Loucy (cell line): ENCODE measurements around the gene CDH4.

Experiments used
- H2AFZ ChIP-seq: fragments of 200-600 bp; sonication (generic); 2 replicates; pipeline ENCODE4 v1.6.0; 2016; ENCODE audit warnings: antibody characterized with exemption, mild to moderate bottlenecking, low read length, moderate library complexity
- H3F3A ChIP-seq: fragments of 200-600 bp; 2 replicates; pipeline ENCODE4 v1.6.0; 2016; ENCODE audit warnings: antibody characterized with exemption, low read depth, mild to moderate bottlenecking
- H3K27me3 ChIP-seq: fragments of 200-600 bp; sonication (generic); 2 replicates; pipeline ENCODE4 v1.6.1; 2014; ENCODE audit warnings: low read length, mild to moderate bottlenecking; ENCODE audit not compliant: insufficient read depth, poor library complexity, severe bottlenecking
- H3K36me3 ChIP-seq: fragments of 200-600 bp; sonication (generic); 2 replicates; pipeline ENCODE4 v1.6.1; 2016; ENCODE audit warnings: low read length; ENCODE audit not compliant: insufficient read depth
- H3K4me1 ChIP-seq: fragments of 200-600 bp; sonication (generic); 2 replicates; pipeline ENCODE4 v1.5.1; 2014; ENCODE audit warnings: low read length, mild to moderate bottlenecking; ENCODE audit not compliant: insufficient read depth, poor library complexity, severe bottlenecking
- H3K4me2 ChIP-seq: fragments of 200-600 bp; sonication (generic); 2 replicates; pipeline ENCODE4 v1.6.0; 2014; ENCODE audit warnings: antibody characterized with exemption, low read length, low read depth, mild to moderate bottlenecking; ENCODE audit not compliant: poor library complexity, severe bottlenecking
- H3K4me3 ChIP-seq: fragments of 200-600 bp; sonication (generic); 2 replicates; pipeline ENCODE4 v1.5.1; 2014; ENCODE audit warnings: low read length, mild to moderate bottlenecking, mixed read lengths; ENCODE audit not compliant: poor library complexity, severe bottlenecking
- H3K79me2 ChIP-seq: fragments of 200-600 bp; sonication (generic); 2 replicates; pipeline ENCODE4 v1.6.1; 2014; ENCODE audit warnings: low read length; ENCODE audit not compliant: insufficient read depth
- H3K9ac ChIP-seq: fragments of 200-600 bp; sonication (generic); 2 replicates; pipeline ENCODE4 v1.6.0; 2014; ENCODE audit warnings: mild to moderate bottlenecking, low read depth, low read length, moderate library complexity; ENCODE audit not compliant: poor library complexity, severe bottlenecking
- H3K9me2 ChIP-seq: fragments of 200-600 bp; sonication (generic); replicated peaks from 2 replicates; pipeline ENCODE4 v1.6.1; 2016; ENCODE audit warnings: low read depth, low read length, mixed read lengths
- H3K9me3 ChIP-seq: fragments of 200-600 bp; sonication (generic); 2 replicates; pipeline ENCODE4 v1.6.1; 2014; ENCODE audit warnings: mild to moderate bottlenecking, antibody characterized with exemption, low read length, low read depth; ENCODE audit not compliant: insufficient read depth
- H4K20me1 ChIP-seq: fragments of 200-600 bp; sonication (generic); 2 replicates; pipeline ENCODE4 v1.6.0; 2014; ENCODE audit warnings: antibody characterized with exemption, low read length, mild to moderate bottlenecking; ENCODE audit not compliant: insufficient read depth, poor library complexity, severe bottlenecking
- CTCF ChIP-seq: fragments of 200-600 bp; sonication (generic); conservative IDR thresholded peaks from 2 replicates; pipeline ENCODE4 v1.5.1; 2014; ENCODE audit warnings: mild to moderate bottlenecking, antibody characterized with exemption, low read length
- EZH2phosphoT487 ChIP-seq: fragments of 200-600 bp; IDR thresholded peaks from 2 replicates; pipeline ENCODE4 v1.6.1; 2018; ENCODE audit warnings: antibody characterized with exemption, mild to moderate bottlenecking, moderate library complexity, borderline replicate concordance

CDH4 gene

GRCh38 chr20:61369731-61370520 lies 117.9 kb downstream of the CDH4 start:
- H3K9me2 ChIP-seq: no peaks in the 10 kb centered on the region
- no peak overlapping the region for H3K4me2 ChIP-seq
- no peaks in the 10 kb centered on the region for H3F3A ChIP-seq
- no peak overlapping the region for H3K9ac ChIP-seq
- TF ChIP-seq EZH2phosphoT487 (no peak), CTCF (no peak)
- H4K20me1 ChIP-seq: no peaks in the 10 kb centered on the region
- H3K9me3 ChIP-seq: no peaks in the 10 kb centered on the region
- no peaks in the 10 kb centered on the region for H3K79me2 ChIP-seq
- H3K4me1 ChIP-seq: no peaks in the 10 kb centered on the region
- H3K36me3 ChIP-seq: no peaks in the 10 kb centered on the region
- H3K27me3 ChIP-seq: no peaks in the 10 kb centered on the region
- H2AFZ ChIP-seq: no peak overlapping the region
- H3K4me3 ChIP-seq: no peak overlapping the region

- Histone ChIP-seq H3F3A (no peaks in the 10 kb centered on the region), H3K9ac (no peak overlapping the region), H2AFZ (no peak overlapping the region), H3K9me3 (no peaks in the 10 kb centered on the region), H3K4me1 (no peaks in the 10 kb centered on the region), H3K36me3 (no peaks in the 10 kb centered on the region), H3K27me3 (no peaks in the 10 kb centered on the region), H3K79me2 (no peaks in the 10 kb centered on the region), H4K20me1 (no peaks in the 10 kb centered on the region), H3K4me3 (no peak overlapping the region), H3K4me2 (no peak overlapping the region), H3K9me2 (no peaks in the 10 kb centered on the region)
- TF ChIP-seq CTCF (no peak), EZH2phosphoT487 (no peak)
Observed at GRCh38 chr20:61370841-61371303, 118.8 kb downstream of the CDH4 start.

- H3K9me3 ChIP-seq: no peaks in the 10 kb centered on the region
- H4K20me1 ChIP-seq: no peaks in the 10 kb centered on the region
- H2AFZ ChIP-seq: no peak overlapping the region
- H3K9ac ChIP-seq: no peak overlapping the region
- H3K4me2 ChIP-seq: no peak overlapping the region
- no peaks in the 10 kb centered on the region for H3K79me2 ChIP-seq
- no peaks in the 10 kb centered on the region for H3K9me2 ChIP-seq
- H3K36me3 ChIP-seq: no peaks in the 10 kb centered on the region
- no peak overlapping the region for H3K4me3 ChIP-seq
- H3K27me3 ChIP-seq: no peaks in the 10 kb centered on the region
- no peaks in the 10 kb centered on the region for H3F3A ChIP-seq
- TF ChIP-seq CTCF: no peak
- TF ChIP-seq EZH2phosphoT487: no peak
- no peaks in the 10 kb centered on the region for H3K4me1 ChIP-seq
Observed at GRCh38 chr20:61371501-61372136, 119.6 kb downstream of the CDH4 start.
